RWPE1 (cell line): ENCODE measurements around the gene CD74.
"Not testable (repeated sequence)": the region's sequence is repeated elsewhere in the genome, so short reads cannot be mapped to it uniquely, and the experiment has no call there.

Experiments used
- CTCF ChIA-PET: fragments of 350-600 bp; sonication (Branson Sonifier 250); formaldehyde crosslinking; extraction: SDS; loops from one replicate; lab custom pipeline; 2021; lab: Yijun Ruan, JAX
- POLR2A ChIA-PET: fragments of 400-600 bp; formaldehyde crosslinking; extraction: SDS; loops from one replicate; lab custom pipeline; 2020; ENCODE audit warnings: antibody characterized with exemption; ENCODE audit not compliant: low non-redundant PET; lab: Yijun Ruan, JAX
- DNase-seq: peaks from one replicate; pipeline ENCODE4 v3.0.0; 2012; ENCODE audit warnings: low spot score
- H3K27ac ChIP-seq: fragments of 450-650 bp; 2 replicates; pipeline ENCODE4 v1.5.1; 2017
- CTCF ChIP-seq: fragments of 450-650 bp; conservative IDR thresholded peaks from 2 replicates; pipeline ENCODE4 v1.5.1; 2017; ENCODE audit warnings: low read depth, mild to moderate bottlenecking

Gene CD74

GRCh38 chr5:150457121-150457520, 44.4 kb upstream of the CD74 start:
- POLR2A ChIA-PET = no interaction called here
- DNase-seq = no peak
- CTCF ChIA-PET = interaction anchor here (0.7 to 0.9 kb wide), 3 partner anchors 55 to 105 kb away, joined by 3 to 5 read pairs (median 3); no protein-coding TSS in a partner anchor
- no peak for TF ChIP-seq CTCF
- peak overlapping the region; percentile 64; the same call in 1 of the 2 replicates for H3K27ac ChIP-seq

DNA sequence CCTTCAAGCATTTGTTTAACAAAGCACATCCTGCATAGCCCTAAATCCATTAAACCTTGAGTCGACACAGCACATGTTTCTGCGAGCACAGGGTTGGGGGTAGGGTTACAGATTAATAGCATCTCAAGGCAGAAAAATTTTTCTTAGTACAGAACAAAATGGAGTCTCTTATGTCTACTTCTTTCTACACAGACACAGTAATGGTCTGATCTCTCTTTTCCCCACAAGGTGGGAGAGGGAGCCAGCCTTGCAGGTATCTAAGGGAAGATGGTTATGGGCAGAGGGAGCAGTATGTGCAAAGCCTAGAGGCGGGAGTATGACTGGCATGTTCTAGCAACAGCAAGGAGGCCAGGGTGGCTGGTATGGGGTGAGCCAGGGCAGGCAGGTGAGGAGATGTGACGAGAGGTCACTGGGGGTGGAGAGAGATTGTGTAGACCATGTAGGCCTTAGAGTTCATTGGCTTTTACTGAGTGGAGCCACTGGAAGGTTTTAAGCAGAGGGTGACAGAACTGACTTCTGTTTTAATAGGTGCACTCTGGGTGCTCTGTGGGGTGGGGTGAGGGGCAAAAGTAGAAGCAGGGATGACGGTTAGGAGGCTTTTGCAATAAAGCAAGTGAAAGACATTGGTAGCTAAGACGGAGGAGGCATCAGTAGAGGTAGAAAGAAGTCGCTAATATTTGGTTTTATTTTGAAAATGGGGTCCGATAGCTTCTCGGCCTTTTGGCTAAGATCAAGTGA, 42.0 kb upstream of the CD74 start:
- CTCF ChIA-PET = interaction anchor here (0.6 to 0.9 kb wide), 2 partner anchors 20 to 59 kb away, joined by 3 to 4 read pairs; no protein-coding TSS in a partner anchor
- POLR2A ChIA-PET = no interaction called here
- no peak for TF ChIP-seq CTCF
- no peak overlapping the region for H3K27ac ChIP-seq
- DNase-seq = no peak

GRCh38 chr5:150454027-150454426, 41.3 kb upstream of the CD74 start:
- H3K27ac ChIP-seq, DNase-seq, POLR2A ChIA-PET: not testable (repeated sequence)
- CTCF ChIA-PET = interaction anchor here (0.6 kb wide), 1 partner anchor 160 kb away, joined by 3 read pairs; no protein-coding TSS in a partner anchor

- POLR2A ChIA-PET = no interaction called here
Measured at GRCh38 chr5:150452914-150453313, 40.2 kb upstream of the CD74 start.

GRCh38 chr5:150451594-150451993, 38.9 kb upstream of the CD74 start:
- ChIA-PET CTCF (interaction anchor here (0.6 to 0.7 kb wide), 3 partner anchors 130 to 1791 kb away, joined by 3 to 5 read pairs (median 4); no protein-coding TSS in a partner anchor), POLR2A (no interaction called here)
- TF ChIP-seq CTCF = no peak
- DNase-seq = no peak
- H3K27ac ChIP-seq = no peak overlapping the region

More at GRCh38 chr5:150452914-150453313, 40.2 kb upstream of the CD74 start:
- DNase-seq = no peak
- CTCF ChIA-PET = no interaction called here
- TF ChIP-seq CTCF = no peak
- H3K27ac ChIP-seq = no peak overlapping the region

DNA sequence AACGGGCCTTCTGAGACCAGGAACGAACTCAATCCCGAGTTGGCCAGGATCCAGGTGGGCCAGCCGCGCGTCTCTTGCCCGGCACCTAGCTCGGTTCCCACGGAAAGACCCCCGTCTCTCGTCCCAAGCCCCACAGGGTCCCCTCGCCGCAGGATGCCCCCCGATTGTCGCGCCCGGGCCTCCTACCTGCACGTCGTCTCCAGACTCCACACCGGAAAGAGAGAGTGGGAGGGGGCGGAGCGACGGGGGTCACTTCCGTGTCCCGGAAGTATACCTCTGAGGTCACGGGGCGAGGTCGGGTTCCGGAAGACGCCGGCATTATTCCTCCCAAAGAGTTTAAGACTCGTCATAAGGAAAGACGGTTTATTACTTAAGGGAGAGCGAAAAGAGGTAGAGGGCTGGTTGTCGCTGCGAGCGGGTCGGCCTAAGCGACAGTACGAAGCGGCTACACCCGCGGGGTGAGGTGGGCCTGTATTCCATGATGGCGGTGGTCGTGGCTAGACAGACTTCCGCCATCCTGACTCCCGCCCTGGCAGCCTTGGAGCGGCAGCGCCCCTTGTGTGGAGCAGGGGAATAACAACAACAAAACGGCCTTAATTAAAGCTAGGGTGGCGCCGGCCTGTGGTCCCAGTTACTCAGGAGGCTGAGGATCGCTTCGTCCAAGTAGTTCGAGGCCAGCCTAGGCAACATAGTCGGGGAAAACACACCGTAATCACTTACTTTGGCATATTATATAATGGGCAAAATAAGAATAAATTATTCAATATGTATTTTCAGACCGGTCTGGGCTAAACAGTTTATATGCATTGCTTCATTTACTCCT, 37.0 kb upstream of the CD74 start, which contains the start of gene RPS14:
RPS14 (minus strand) TSS at position 223 of the 823 bp plus-strand sequence. CDS start 2,006 bp downstream, outside the sequence.
- peak; percentile 98 for TF ChIP-seq CTCF
- CTCF ChIA-PET = interaction anchor here (0.5 to 2.2 kb wide), 20 partner anchors 10 to 1318 kb away, joined by 3 to 8 read pairs (median 3); no protein-coding TSS in a partner anchor
- POLR2A ChIA-PET = interaction anchor here (0.5 to 0.6 kb wide), 2 partner anchors 36 to 173 kb away, joined by 3 read pairs; no protein-coding TSS in a partner anchor
- peak within 1 kb of the TSS; percentile 94 for H3K27ac ChIP-seq
- DNase-seq = peak; percentile 98
